ENCODE measurements around the gene SF1.

Gene SF1

DNA sequence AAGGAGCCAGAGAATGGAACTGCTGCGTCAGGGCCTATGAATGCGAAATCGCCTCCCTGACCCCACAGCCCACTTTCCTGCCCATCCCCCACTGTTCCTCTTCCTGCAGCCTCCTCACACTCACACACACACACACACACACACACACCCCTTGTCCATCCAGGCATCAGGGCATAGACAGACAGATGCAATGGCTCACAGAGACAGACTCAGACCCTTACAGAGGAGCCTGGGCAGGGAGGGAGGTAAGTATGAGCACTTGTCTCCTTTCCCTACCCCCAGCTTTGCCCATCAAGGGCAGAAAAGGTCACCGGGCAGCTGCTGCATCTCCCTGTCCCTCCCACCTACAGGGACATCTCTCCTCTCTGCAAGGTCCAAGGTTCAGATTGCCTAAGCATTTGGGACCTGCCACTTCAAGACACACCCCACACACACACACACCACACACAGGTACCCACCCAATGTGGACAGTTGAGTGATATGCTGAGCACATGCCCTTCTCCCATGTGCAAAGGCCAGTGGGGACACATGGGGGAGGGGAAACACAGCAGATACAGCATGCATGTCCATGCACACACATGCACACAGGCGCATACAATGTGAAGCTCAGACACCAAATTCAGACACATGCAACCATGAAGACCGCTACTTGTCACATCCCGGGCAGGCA is 53.3 kb downstream of the SF1 start:
- no peak for DNase-seq (ENCODE audit: low read depth, low spot score)

DNA sequence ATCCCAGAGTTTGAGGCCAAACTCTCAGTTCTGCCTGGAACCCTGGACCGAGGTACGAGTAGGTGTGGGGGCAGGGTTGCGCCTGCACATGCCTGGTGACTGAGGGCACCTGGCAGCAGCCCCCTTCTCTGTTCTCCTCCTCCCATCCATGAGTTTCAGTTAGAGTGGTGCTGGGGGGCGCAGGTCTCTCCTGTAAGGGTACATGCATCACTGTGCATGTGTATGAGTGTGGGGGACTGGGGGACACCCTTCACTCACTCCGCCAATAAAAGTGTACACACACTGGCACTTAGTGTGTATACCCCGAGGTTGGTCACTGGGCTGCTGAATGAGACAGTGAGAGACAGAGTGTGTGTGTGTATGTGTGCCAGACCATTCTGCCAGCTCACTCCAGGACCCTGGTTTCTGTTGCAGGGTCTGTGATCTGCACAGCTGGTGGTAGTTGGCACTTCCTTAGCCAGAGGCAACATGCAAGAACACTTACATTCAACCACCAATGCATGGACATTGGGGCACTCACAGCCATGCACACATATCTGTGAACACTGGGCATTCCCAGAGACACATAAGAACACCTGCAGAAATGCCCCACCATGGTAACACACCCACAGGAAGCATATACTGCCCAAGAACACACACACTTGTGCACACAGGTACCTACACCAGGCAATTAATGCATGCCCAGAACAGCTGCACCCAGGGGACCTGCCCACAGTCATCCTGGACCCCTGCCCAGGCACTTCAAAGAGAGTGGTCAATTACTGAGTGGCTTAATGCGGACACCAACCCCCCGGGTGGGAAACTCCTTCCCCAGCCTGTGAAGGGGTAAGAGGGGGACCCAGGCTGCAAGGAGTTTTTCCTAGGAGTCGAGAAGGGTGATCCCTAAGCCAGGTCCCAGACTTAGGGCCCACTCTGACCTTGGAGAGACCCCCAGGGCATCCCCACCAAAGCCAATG is 54.2 kb downstream of the SF1 start:
- no peak for DNase-seq (ENCODE audit: low read depth, low spot score)

DNA sequence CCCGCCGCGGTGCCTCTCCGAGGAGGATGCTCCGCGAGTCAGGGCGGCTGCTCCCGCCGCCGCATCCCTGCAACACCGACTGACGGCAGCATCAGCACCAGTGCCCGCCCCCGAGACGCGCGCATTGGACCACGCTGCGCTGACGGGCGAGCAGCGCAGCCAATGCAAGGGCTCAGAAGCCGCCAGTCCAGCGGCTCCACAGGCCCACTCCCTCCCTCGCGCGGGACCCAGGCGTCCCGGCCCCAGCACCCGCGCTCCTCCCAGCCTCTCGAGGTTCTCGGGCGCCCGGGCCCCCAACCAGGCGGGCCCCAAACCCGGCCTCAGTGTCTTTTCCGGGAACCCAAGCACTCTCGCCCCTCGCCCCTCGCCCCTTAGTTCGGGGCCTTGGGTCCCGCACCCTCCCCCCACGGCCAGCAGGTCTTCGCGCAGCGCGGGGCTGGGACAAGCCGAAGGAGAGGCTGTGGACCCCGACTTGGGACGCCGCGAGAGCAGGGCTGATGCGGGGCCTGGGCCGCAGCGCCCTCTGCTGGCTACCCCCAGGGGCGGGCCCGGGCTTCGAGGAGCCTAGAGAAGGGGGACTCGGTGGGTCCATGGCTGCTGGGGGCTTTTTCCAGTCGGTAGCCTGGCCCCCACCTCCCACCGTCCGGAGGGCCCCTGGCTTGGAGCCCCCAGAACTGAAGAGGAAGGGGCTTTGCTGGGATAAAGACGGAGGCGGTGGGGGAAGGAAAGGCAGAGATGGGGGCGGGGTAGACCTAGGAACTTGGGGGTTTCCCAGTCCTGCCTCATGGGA is 55.0 kb downstream of the SF1 start, which contains the start of gene NRXN2:
Gene NRXN2 (minus strand): TSS at position 81 of the 790 bp plus-strand sequence. CDS start 9,498 bp downstream, outside the sequence.
- DNase-seq (ENCODE audit: low read depth, low spot score) = peak; percentile 95

DNA sequence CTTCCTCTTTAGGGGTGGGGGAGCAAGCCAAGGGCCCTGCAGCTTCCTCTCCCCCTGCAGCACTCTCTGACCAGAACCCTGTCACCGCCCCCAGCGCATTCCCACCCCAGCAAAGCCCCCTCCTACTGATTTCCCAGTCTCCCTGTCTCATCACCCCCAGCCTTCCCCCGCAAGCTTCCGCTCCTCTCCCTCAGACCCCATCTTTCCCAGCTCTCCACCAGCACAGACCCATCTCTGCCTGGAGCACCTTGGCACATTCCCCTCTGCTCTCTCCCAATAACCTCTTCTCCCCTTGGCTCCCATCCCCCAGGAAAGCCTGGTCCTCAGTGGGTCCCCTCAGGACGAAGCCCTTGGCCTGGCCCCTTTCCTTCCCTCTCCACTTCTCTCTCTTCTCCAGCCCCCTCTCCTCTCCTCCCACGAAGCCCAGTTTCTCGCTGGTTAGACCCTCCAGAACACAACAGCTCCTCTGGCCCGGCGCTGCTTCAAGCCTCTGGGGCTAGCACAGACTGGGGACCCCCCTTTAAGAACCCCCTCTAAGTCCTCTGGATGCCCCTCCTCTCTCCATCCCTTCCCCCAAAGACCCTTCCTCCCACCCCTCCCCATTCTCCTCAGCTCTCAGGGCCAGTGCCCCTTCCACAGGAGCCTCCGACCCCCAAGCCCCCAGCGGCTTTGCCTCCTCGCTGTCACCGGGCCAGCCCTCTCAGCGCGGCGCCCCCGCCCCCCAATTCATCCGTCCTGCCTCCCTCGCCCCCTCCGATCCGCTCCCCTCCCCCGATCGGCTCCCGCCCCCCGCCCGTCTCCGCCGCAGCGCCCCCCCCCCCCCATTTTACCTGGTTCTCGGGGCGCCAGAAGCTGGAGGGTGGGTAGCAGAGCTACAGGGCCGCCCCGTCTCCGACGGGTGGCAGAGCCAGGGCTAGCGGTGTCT is 55.9 kb downstream of the SF1 start:
- no peak for DNase-seq (ENCODE audit: low read depth, low spot score)

DNA sequence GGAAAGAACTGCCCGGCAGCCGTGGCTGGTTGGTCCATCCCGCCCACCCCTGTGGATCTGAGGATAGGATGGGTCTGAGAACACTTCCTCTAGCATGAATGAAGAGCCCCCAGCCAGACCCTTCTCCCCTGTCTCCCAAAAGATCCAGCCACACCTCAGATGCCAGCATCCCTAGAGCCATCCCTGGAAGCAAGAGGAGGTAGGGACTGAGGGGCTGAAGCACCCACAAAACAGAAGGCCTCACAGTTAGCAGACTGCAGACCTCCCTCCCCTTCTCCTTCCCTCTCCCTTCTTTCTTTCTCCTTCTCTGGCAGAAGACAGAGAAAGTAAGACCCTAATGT is 57.0 kb downstream of the SF1 start:
- DNase-seq (ENCODE audit: low read depth, low spot score) = no peak

DNA sequence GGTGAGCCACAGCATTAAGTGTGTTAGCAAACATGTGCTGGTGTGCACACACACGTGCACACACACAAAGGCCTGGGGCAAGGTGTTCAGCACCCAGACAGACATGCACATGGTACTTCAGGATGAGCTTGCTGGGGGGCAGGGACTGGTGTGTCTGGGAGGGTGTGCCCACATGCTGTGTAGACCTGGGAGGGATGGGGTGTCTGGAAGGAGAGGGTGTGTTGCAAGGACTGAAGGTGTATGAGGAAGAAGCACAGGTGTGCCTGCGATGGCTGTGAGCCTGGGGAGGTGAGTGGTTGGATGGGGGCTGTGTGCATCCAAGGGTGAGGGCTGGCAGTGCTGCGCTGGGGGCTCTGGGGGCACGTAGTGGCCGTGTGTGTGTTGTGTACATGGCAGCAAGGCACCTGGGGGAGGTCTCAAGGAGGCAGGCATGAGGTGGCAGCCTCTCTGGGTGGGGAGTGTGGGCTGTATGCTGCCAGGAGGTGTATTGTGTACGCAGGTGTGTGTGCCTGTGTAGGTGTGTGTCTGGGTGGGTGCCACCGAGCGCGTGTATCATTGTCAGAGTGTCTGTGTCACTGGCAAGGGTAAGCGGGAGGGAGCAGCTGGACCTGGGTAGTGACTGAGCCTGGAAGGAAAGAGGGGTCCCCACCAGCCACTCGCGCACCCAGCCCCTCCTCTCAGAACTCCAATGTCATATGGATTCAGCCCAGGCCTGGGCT is 57.5 kb downstream of the SF1 start:
- no peak for DNase-seq (ENCODE audit: low read depth, low spot score)

DNA sequence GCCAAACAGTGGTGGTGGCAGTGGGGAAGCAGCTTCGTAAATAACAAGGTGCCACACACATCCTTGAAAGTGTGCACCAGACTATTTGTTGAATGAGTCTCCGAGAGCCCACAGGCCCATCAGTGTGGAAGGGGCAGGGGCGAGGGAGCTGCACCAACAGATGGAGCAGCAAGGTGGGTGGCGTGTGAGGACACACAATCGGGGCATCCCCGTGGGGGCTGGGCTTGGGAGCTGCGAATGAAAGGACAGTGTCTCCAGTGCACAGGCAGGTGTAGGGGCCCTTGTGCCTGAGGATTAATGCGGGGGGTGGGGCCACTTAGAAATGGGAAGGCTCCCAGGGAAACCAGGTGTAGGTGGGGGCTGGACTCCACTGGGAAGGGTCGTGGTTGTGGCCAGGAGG is 58.2 kb downstream of the SF1 start:
- DNase-seq (ENCODE audit: low read depth, low spot score) = no peak

DNA sequence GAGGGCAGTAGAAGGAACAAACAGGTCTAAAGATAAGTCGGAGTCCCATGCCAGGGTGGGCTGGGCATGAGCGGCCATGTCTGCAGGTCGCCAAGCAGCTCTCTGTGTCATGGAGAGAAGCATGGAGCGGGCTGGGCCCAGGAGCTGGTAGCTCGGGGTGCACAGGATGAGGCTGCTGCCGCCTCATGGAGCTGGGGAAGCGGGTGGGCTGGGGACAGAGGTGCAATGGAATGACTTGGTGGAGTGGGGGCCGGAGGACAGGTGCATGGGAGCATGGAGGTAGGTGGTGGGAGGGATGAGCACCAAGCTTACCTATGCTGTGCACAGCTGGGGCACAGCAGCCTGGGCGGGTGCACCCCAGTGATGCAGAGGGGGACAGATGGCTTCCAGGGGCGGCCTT is 58.9 kb downstream of the SF1 start:
- DNase-seq (ENCODE audit: low read depth, low spot score) = no peak

DNA sequence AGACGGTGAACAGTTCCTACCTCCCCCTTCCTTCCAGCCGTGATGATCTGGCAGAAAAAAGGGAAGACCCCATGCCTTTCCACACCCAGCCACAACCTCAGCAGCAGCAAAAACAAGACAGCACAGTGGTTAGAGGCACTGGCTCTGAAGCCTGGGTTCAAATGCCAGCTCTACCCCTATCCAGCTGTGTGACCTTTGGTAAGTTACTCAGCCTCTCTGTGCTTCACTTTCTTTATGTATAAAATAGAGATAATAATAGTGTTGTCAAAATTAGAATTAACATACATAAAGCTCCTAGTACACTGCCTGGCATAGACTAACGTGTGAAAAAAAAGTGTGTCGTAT is 59.6 kb downstream of the SF1 start:
- DNase-seq (ENCODE audit: low read depth, low spot score) = no peak

DNA sequence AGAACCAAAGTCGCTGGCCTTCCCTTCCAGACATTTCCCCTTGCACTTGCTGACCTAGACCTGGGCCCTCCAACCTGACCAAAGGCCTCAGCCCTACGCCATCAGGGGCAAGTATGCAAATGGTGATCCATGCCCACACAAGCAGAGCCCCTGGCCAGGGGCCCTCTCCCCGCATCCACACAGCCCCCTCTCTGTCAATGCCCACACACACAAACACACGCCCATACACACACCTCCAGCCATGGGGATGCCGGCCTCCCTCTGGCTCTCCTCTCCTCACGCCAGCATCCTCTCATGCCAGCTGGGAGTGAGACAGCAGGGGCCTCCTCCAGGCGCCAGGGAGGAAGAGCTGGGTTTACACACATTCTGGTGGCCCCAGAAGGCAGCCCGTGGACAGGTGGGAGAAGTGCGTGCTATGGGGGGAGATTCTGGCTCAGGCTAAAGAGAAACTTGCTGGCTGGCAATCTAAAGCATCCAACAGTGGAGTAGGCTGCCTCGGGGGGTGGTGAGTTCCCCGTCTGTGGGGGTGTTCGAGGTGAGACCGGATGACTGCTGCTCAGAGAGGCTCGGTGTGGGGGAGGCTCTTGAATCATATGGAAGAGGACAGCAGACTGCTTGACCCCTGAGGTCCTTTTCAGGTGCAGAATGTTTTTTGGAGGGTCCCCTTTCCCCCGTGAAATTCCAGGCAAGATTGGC is 60.1 kb downstream of the SF1 start:
- DNase-seq (ENCODE audit: low read depth, low spot score) = no peak

DNA sequence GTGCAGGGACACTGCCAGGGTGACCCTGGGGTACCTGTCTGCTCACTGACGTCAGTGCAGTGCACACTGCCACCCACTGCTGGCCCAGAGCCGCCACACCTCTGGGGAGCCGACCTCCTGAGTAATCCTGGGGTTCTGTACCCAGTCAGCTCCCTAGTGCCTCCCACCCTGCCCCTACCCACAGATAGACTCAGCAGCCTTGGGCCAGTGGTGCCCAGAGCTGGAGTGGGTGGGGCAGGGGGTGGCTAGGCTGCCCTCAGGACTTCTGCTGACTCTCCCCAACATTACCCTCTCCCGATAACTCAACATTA is 61.1 kb downstream of the SF1 start:
- no peak for DNase-seq (ENCODE audit: low read depth, low spot score)

DNA sequence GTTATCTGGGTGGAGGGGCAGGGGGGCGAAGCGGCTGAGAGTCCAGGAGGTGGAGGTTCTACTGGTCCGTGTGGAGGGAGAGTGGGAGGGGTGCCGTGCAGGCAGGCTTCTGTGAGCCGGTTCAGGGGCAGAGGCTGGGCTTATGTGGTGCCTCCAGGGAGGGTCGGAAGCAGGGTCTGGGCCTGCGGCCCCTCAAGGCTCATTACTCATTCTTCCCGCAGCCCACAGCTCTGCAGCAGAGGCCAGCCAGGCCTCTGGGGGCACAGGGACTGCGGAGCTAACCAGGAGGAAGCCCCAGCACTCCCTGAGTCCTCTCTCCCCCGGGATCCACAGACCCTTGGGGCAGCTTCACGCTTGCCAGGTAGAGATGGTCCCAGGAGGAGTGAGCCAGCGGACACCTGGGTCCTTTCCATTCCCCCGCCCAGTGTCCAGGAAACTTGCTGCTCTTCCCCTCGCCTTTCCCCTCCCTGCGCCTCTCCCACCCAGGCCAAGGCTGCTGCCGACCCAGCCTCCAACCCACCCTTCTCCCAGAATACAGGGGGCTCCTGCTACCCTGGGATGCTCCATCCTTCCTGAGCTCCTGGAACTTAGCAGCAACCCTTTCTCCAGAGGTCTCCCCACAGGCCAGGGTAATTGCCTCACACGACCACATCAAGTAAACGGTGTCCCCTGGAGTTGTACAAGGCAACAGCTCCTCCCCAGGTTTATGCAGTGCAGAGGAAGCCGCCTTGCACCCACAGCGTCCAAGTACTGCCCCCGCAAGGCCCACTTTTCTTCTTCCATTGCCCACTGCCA is 61.7 kb downstream of the SF1 start:
- no peak for DNase-seq (ENCODE audit: low read depth, low spot score)

DNA sequence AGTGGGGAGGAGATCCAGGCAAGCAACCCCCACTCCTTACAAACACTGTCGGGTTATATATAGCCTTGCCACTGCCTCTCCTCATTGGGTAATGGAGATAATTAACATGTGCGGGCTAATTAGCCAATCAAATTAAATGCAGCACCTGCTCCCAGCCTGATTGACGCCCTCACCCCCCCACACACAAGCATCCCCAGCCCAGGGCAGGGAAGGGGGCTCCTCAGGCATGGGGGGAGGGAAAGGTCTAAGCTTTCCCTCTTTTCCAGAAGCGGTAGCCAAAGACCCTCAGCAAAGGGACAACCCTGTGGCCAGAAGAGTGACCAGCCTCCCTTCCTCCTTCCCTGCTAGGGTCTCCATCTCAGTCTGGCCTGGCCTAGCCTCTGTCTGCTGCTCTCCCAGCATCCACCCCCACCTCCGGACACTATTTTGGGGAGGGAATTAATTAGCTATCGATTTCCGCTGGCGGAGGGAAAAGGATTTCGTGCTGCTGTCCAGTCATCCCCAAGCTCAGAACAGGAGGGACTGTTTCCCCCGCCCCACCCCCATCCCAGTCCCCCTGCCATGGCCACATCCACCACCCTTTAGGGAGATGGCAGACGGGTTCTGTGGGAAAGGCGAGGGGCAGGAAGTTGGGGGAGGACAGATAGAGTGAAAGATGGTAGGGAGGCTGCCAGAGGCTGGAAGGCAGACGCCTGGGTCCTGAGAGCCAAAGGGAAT is 62.4 kb downstream of the SF1 start:
- no peak for DNase-seq (ENCODE audit: low read depth, low spot score)

DNA sequence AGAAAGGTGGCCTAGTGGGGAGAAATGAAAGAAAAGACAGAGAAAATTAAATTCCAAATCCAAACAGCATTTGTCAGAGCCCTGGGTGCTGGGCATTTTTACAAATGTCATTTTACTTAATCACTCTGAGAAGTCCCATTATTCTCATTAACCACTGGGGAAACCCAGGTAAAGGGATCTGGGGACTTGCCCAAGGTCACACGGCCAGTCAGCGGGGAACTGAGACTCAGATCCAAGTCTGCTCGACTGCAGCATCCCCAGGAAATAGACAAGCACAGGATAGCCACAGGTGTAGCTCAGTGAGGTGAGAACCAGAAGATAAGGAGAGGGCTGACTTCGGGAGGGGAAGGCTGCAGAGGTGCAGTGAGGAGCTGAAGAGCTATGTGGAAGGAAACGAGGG is 63.2 kb downstream of the SF1 start:
- no peak for DNase-seq (ENCODE audit: low read depth, low spot score)

DNA sequence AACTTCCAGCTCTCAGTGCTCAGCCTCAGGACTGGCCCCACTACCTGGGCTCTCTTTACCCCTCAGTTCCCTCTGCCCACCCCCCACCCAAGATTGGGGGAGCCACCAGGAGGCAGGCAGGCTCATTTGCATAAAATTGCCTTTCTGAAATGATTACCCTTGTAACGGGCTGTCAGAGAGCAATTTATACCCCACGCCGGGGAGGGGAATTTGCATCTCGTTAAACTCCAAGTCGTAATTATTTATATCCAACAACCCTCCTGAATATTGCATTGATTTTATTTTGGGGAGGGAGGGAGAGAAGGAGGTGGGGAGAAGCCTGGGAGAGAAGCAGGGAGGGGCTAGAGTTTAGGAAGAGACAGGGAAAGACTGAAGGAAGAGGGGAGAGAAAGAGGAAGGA is 63.7 kb downstream of the SF1 start:
- no peak for DNase-seq (ENCODE audit: low read depth, low spot score)

Data from astrocyte of the hippocampus (primary cell).